ENCODE data around the gene GATAD2A.

GATAD2A gene

DNA sequence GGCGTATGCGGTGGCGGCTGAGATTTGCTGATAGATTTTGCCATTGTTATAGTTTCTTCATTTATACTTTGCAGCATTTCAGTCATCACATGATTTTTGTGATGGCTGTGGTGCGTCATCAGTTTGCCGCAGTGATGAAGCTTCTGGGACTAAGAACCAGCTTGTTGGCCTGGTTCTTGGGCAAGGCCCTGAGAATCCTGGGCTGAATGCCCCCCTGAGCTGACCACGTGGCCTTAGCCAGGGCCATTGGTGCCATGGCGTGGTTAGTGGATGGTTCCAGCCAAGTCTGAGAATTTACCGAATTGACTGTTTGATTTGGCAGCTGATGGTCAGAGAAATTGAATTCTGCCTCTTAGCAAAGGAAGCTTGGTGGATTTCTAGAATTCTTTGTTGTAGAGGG is 17.8 kb downstream of the GATAD2A start:
- no peak for DNase-seq (ENCODE audit: low read depth, low spot score)
- no peak for TF ChIP-seq ZNF274 (IDR thresholded peaks at IDR 0.05; ENCODE audit: low read depth, low read length)
- TF ChIP-seq SUZ12 (IDR thresholded peaks at IDR 0.05; ENCODE audit: extremely low read depth, insufficient read depth, insufficient read length), result no peak
- TF ChIP-seq YY1 (IDR thresholded peaks at IDR 0.05; ENCODE audit: insufficient read depth, insufficient read length), result no peak
- Histone ChIP-seq H3K4me3 (ENCODE audit: insufficient read length, low read depth) (no peak overlapping the region), H3K9ac (ENCODE audit: insufficient read length, low read depth) (no peak overlapping the region), H3K4me1 (ENCODE audit: insufficient read depth, insufficient read length) (peaks cover 17% of the 10 kb centered on the region), H3K36me3 (ENCODE audit: insufficient read depth, insufficient read length, low read length) (peaks cover 35% of the 10 kb centered on the region), H3K9me3 (ENCODE audit: insufficient read depth, low read length) (no peaks in the 10 kb centered on the region), H3K27me3 (ENCODE audit: insufficient read depth, insufficient read length) (no peaks in the 10 kb centered on the region)

- Histone ChIP-seq H3K9ac (ENCODE audit: insufficient read length, low read depth) (no peak overlapping the region), H3K36me3 (ENCODE audit: insufficient read depth, insufficient read length, low read length) (peaks cover 46% of the 10 kb centered on the region), H3K4me1 (ENCODE audit: insufficient read depth, insufficient read length) (peaks cover 16% of the 10 kb centered on the region), H3K27me3 (ENCODE audit: insufficient read depth, insufficient read length) (no peaks in the 10 kb centered on the region), H3K9me3 (ENCODE audit: insufficient read depth, low read length) (no peaks in the 10 kb centered on the region), H3K4me3 (ENCODE audit: insufficient read length, low read depth) (no peak overlapping the region)
- no peak for DNase-seq (ENCODE audit: low read depth, low spot score)
- no peak for TF ChIP-seq SUZ12 (IDR thresholded peaks at IDR 0.05; ENCODE audit: extremely low read depth, insufficient read depth, insufficient read length)
- TF ChIP-seq ZNF274 (IDR thresholded peaks at IDR 0.05; ENCODE audit: low read depth, low read length), result no peak
- TF ChIP-seq YY1 (IDR thresholded peaks at IDR 0.05; ENCODE audit: insufficient read depth, insufficient read length), result no peak
Measured at GRCh38 chr19:19425170-19425875, 19.8 kb downstream of the GATAD2A start.

- TF ChIP-seq ZNF274 (IDR thresholded peaks at IDR 0.05; ENCODE audit: low read depth, low read length) (no peak), YY1 (IDR thresholded peaks at IDR 0.05; ENCODE audit: insufficient read depth, insufficient read length) (no peak), SUZ12 (IDR thresholded peaks at IDR 0.05; ENCODE audit: extremely low read depth, insufficient read depth, insufficient read length) (no peak)
- H3K9me3 ChIP-seq (ENCODE audit: insufficient read depth, low read length), result no peaks in the 10 kb centered on the region
- H3K4me3 ChIP-seq (ENCODE audit: insufficient read length, low read depth), result no peak overlapping the region
- no peaks in the 10 kb centered on the region for H3K27me3 ChIP-seq (ENCODE audit: insufficient read depth, insufficient read length)
- H3K9ac ChIP-seq (ENCODE audit: insufficient read length, low read depth), result no peak overlapping the region
- peaks cover 15% of the 10 kb centered on the region for H3K4me1 ChIP-seq (ENCODE audit: insufficient read depth, insufficient read length)
- H3K36me3 ChIP-seq (ENCODE audit: insufficient read depth, insufficient read length, low read length), result peaks cover 45% of the 10 kb centered on the region
- DNase-seq (ENCODE audit: low read depth, low spot score), result no peak
Measured at GRCh38 chr19:19426216-19426615, 20.7 kb downstream of the GATAD2A start.

DNA sequence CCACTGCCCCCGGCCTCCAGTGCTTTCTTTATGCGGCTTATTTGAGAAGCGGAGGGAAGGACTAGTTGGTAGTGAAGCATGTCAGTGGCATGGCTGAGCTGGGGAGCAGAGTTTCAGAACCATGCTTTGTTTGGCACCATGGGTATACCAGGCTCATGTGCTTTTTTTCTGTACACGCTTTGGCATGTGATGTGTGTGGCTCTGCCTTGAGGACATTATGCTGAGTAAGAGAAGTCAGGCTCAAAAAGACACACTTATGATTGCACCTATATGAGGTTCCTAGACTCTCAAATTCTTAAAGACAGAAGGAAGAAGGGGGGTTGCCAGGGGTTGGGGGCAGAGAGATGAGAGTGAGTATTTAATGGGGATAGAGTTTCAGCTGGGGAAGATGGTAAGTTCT is 21.3 kb downstream of the GATAD2A start:
- TF ChIP-seq SUZ12 (IDR thresholded peaks at IDR 0.05; ENCODE audit: extremely low read depth, insufficient read depth, insufficient read length), result no peak
- Histone ChIP-seq H3K4me3 (ENCODE audit: insufficient read length, low read depth) (no peak overlapping the region), H3K4me1 (ENCODE audit: insufficient read depth, insufficient read length) (peaks cover 13% of the 10 kb centered on the region), H3K9ac (ENCODE audit: insufficient read length, low read depth) (peak overlapping the region; percentile 51), H3K9me3 (ENCODE audit: insufficient read depth, low read length) (no peaks in the 10 kb centered on the region), H3K36me3 (ENCODE audit: insufficient read depth, insufficient read length, low read length) (peaks cover 41% of the 10 kb centered on the region), H3K27me3 (ENCODE audit: insufficient read depth, insufficient read length) (no peaks in the 10 kb centered on the region)
- no peak for DNase-seq (ENCODE audit: low read depth, low spot score)

GRCh38 chr19:19427302-19427701 is 21.8 kb downstream of the GATAD2A start:
- TF ChIP-seq YY1 (IDR thresholded peaks at IDR 0.05; ENCODE audit: insufficient read depth, insufficient read length), result no peak
- DNase-seq (ENCODE audit: low read depth, low spot score), result no peak
- Histone ChIP-seq H3K9me3 (ENCODE audit: insufficient read depth, low read length) (no peaks in the 10 kb centered on the region), H3K9ac (ENCODE audit: insufficient read length, low read depth) (no peak overlapping the region), H3K27me3 (ENCODE audit: insufficient read depth, insufficient read length) (no peaks in the 10 kb centered on the region), H3K4me3 (ENCODE audit: insufficient read length, low read depth) (no peak overlapping the region), H3K36me3 (ENCODE audit: insufficient read depth, insufficient read length, low read length) (peaks cover 38% of the 10 kb centered on the region), H3K4me1 (ENCODE audit: insufficient read depth, insufficient read length) (peaks cover 13% of the 10 kb centered on the region)

DNA sequence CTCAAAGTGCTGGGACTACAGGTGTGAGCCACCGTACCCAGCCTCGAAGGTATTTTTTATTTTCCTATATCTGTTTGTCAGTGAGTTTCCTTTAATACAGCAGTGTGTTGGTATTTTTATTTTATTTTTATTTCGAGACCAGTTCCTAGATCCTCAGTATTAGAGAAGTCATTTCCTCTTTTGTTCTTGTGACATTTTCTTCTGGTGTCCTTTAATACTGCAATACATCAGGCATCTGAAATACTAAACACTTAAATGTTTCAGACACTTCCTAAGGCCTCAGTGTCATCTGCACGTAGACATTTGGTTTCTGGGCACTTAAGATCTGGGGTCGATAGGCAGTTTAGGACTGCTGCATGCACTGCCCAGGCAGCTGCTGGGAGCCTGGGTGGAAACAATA is 22.5 kb downstream of the GATAD2A start:
- no peaks in the 10 kb centered on the region for H3K27me3 ChIP-seq (ENCODE audit: insufficient read depth, insufficient read length)
- H3K4me1 ChIP-seq (ENCODE audit: insufficient read depth, insufficient read length), result peaks cover 13% of the 10 kb centered on the region
- no peak for DNase-seq (ENCODE audit: low read depth, low spot score)
- H3K4me3 ChIP-seq (ENCODE audit: insufficient read length, low read depth), result no peak overlapping the region
- no peak for TF ChIP-seq SUZ12 (IDR thresholded peaks at IDR 0.05; ENCODE audit: extremely low read depth, insufficient read depth, insufficient read length)
- TF ChIP-seq YY1 (IDR thresholded peaks at IDR 0.05; ENCODE audit: insufficient read depth, insufficient read length), result no peak
- TF ChIP-seq ZNF274 (IDR thresholded peaks at IDR 0.05; ENCODE audit: low read depth, low read length), result no peak
- H3K36me3 ChIP-seq (ENCODE audit: insufficient read depth, insufficient read length, low read length), result peaks cover 39% of the 10 kb centered on the region
- no peak overlapping the region for H3K9ac ChIP-seq (ENCODE audit: insufficient read length, low read depth)
- H3K9me3 ChIP-seq (ENCODE audit: insufficient read depth, low read length), result no peaks in the 10 kb centered on the region

- TF ChIP-seq YY1 (IDR thresholded peaks at IDR 0.05; ENCODE audit: insufficient read depth, insufficient read length) (no peak), SUZ12 (IDR thresholded peaks at IDR 0.05; ENCODE audit: extremely low read depth, insufficient read depth, insufficient read length) (no peak), ZNF274 (IDR thresholded peaks at IDR 0.05; ENCODE audit: low read depth, low read length) (no peak)
- no peak overlapping the region for H3K4me3 ChIP-seq (ENCODE audit: insufficient read length, low read depth)
- H3K27me3 ChIP-seq (ENCODE audit: insufficient read depth, insufficient read length), result no peaks in the 10 kb centered on the region
- H3K9me3 ChIP-seq (ENCODE audit: insufficient read depth, low read length), result no peaks in the 10 kb centered on the region
- no peak for DNase-seq (ENCODE audit: low read depth, low spot score)
- H3K36me3 ChIP-seq (ENCODE audit: insufficient read depth, insufficient read length, low read length), result peaks cover 36% of the 10 kb centered on the region
- H3K4me1 ChIP-seq (ENCODE audit: insufficient read depth, insufficient read length), result peaks cover 13% of the 10 kb centered on the region
- no peak overlapping the region for H3K9ac ChIP-seq (ENCODE audit: insufficient read length, low read depth)
Measured at GRCh38 chr19:19428746-19429145, 23.3 kb downstream of the GATAD2A start.

All from NT2/D1 (cell line).